D341Med (cell line): ENCODE data around the gene ANKDD1A.

Source experiments
- DNase-seq: peaks from one replicate; pipeline ENCODE4 v3.0.0; 2012; ENCODE audit warnings: low spot score

Gene ANKDD1A

GRCh38 chr15:64911311-64912186, at the start of gene ANKDD1A:
Gene ANKDD1A, plus strand, starts transcription at chr15:64911902. Its CDS starts 29 bp downstream, at chr15:64911931.
- peak; percentile 94 for DNase-seq

DNA sequence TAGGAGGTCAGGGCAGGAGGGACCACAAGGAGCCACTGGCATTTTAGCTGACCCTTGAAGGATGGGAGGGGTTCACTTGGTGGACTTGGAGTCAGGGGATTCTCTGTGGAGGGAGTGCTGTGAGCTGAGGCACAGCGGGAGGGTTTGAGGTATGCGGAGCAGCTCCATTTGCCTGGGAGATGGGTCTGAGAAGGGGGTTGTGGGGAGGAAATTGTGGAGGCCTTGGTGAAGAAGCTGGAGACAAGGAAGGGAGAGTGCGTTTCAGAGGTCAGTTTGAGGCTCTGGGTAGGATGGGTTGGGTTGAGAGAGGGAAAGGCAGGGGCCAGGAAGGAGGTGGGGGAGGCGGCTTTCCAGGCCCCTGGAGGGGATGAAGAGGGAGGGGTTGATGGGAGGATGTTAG, 49.7 kb upstream of the ANKDD1A start:
- DNase-seq = no peak

- DNase-seq = no peak
Observed at GRCh38 chr15:64862408-64862807, 49.3 kb upstream of the ANKDD1A start.

GRCh38 chr15:64864068-64864467, 47.6 kb upstream of the ANKDD1A start:
- DNase-seq = no peak

GRCh38 chr15:64865126-64865997, 46.3 kb upstream of the ANKDD1A start:
- DNase-seq = no peak

DNA sequence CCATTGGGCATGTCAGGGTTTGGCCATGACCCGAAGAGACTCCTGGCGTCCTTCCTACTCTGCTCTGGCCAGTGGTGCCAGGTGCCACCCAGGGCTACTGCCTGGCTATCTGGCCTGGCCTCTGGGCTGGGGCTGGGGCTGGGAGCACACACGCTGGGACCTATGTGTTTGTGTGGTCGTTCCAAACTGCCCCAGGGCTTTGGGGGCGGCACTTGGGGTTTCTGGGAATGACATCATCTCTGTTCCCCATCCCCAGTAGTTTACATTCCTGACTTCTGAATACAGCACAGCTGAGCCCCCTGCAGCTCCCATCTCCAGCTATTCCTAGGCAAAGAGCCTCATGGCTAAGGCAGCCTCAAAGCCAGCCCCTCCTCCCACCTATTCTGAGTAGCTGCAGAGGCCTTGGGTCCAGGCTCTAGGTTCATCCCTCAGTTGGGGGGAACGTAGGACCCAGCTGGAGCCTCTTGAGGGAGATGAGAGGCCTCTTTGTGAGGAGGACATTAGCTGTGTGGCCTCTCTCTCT, 45.6 kb upstream of the ANKDD1A start:
- DNase-seq = no peak

GRCh38 chr15:64869501-64869900, 42.2 kb upstream of the ANKDD1A start:
- no peak for DNase-seq

DNA sequence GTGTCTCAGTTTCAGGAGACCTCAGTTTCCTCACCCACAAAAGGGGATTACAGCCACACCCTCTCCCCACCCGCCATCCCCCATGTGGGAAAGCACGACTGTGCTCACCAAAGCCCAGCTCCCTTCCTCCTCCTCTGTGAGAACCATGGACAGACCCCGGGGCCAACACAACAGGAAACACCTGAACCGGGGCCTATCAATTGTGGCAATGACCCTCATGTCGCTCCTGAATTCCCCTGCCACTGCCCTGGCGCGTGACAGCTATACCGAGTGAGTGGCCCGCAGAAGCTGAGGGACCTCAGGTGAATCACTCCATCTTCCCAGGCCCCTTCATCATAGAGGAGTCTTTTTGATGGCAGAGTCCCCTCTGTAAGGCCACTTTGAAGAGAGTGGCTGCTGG, 41.3 kb upstream of the ANKDD1A start:
- DNase-seq = no peak

GRCh38 chr15:64875641-64876223, 36.0 kb upstream of the ANKDD1A start:
- DNase-seq = no peak

DNA sequence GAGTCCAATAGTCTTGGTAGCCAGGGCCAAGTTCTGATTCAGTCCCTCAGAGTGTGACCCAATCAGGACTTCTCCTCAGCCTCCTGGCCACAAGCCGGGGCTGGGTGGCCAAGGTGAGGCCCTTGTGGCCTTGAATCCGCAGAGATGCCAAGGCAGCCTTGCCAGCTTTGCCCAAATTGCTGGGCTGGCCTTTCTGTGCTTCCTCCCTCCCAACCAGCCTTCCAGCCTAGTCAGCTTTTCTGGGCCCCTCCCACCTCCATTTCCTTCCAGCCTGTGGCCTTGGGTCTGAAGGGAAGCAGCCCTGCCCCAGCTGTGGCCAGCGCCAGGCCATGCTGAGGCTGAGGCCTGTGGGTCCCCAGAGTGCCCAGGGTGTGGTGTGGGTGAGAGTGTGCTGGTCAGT, 34.3 kb upstream of the ANKDD1A start:
- no peak for DNase-seq

DNA sequence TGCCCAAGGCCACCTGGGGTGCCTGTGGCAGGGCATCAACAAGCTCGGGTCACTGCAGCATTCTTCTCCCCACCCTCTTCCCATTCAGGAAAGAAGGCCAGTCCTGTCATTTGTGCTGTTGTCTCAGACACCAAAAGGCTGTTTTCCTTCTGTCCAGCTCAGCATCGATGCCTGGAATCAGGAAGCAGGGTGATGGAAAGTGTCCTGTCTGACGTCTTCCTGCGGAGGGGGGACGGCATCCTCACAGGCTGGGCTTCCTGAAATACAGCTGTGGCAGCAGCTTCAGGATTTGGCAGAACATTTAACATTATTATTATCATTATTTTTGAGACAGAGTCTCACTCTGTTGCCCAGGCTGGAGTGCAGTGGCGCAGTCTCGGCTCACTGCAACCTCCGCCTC, 33.0 kb upstream of the ANKDD1A start:
- DNase-seq = no peak

- no peak for DNase-seq
Observed at GRCh38 chr15:64883100-64883581, 28.6 kb upstream of the ANKDD1A start.

- no peak for DNase-seq
Observed at GRCh38 chr15:64883997-64884511, 27.6 kb upstream of the ANKDD1A start.

DNA sequence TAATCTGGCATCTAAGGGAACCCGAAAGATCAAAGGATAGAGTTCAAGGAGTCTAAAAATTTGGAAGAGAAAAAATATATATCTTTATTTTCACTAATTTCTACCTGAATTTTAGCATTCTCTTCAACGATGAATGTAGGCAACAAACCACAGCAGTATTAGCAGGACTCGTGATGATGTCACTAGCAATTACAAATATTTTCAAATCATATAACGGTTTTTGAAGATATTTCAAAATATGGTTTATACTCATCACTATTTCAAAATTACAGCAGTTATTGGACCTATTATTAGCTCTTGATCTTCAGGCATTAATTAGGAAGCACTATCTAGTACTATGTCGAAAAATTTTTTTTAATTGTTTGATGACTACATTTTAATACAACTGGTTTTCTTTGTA, 27.0 kb upstream of the ANKDD1A start:
- DNase-seq = no peak

- DNase-seq = no peak
Observed at GRCh38 chr15:64888336-64888735, 23.4 kb upstream of the ANKDD1A start.

- DNase-seq = no peak
Observed at GRCh38 chr15:64891561-64891960, 20.1 kb upstream of the ANKDD1A start.

DNA sequence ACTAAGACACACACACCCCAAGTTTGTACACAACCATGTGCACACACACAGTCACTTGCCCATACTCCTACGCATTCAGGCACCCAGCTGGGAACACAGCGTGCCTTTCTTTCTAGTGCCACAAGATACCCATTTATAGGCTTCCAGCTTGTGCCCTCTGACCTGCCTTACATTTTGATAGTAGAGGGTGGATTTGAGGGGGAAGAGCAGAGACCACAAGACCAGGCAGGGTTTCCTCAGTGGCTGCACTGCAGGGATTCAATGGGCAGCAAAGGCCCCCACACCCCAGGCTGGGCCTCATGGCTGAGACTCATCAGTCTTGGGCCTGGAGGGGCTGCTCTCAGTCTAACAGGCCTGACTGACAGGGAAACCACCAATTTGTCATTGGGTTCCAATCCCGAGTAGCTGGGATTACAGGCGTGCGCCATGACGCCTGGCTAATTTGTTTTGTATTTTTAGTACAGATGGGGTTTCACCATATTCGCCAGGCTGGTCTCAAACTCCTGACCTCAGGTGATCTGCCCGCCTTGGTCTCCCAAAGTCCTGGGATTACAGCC, 18.8 kb upstream of the ANKDD1A start:
- no peak for DNase-seq

DNA sequence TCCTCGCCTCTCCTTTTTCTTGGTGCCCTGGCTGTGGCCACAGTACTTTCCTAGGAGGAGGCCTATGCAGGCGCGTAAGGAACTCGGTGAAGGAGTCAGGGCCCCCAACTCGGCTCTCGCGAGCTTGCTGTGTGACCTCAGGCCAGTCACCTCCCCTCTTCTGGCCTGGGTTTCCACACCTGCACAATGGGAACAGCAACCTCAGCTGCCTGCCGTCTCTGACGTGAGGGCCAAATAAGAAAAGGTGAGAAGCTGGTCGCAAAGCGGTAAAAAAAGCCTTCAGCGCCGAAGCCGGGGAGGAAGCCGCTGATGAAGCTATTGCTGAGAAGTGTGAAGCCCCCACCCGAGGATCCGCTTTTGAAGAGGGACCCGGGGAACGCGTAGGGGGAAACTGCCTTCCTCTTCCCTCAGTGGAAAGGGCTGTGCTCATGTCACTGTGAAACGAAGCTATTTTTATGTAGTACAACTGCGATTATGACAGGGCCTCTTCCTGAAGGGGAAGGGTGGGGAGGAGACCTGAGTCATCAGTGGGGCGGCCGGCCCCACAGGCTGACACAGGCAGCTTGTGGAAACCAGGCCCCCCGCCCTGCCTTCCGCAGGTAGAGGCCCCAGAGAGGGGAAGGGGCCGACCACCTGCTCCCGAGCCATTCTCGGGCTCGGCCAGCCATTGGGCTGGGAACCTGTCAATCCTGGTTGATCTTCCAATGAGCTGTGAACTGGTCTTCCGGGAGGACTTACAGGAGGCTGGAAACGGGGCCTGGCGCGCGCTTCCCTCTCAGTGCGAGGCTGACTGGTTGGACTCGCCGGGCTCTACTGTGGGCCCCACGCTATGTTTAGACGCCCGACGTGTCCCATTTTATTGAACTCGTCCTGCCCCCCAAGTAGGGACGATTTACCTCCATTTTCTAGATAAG, 18.0 kb upstream of the ANKDD1A start:
- no peak for DNase-seq

GRCh38 chr15:64894395-64895056, 17.2 kb upstream of the ANKDD1A start:
- DNase-seq = no peak
